MM.1S (cell line): ENCODE results near the gene TRIM71.

Experiments used
- CTCF ChIP-seq: fragments of 300-600 bp; sonication (generic); IDR thresholded peaks from 2 replicates; pipeline ENCODE4 v1.5.1; 2016; ENCODE audit warnings: antibody characterized with exemption, low read length, mixed read lengths
- EZH2 ChIP-seq: fragments of 300-600 bp; sonication (generic); optimal IDR thresholded peaks from 2 replicates; pipeline ENCODE3; 2017; ENCODE audit warnings: low read depth, mild to moderate bottlenecking, antibody characterized with exemption, low read length, mixed read lengths
- EZH2phosphoT487 ChIP-seq: fragments of 300-600 bp; sonication (generic); IDR thresholded peaks from 2 replicates; pipeline ENCODE4 v1.6.1; 2018; ENCODE audit warnings: antibody characterized with exemption, low read length

GRCh38 chr3:32868719-32869512 is 51.1 kb downstream of the TRIM71 start:
- TF ChIP-seq CTCF (no peak), EZH2phosphoT487 (no peak), EZH2 (no peak)
